IMR-90 (cell line): ENCODE data around the gene SRI. TPM values are rescaled to one million over a fixed set of nuclear protein-coding genes. Genes with fewer than 3 reads are reported as not detected.

Experiments used
- ATAC-seq: fragments of 200-7000 bp; cut with Tn5 transposase; 2 replicates; pipeline ENCODE4 v1.9.1; 2020; ENCODE audit warnings: low read depth, mild to moderate bottlenecking, moderate library complexity
- BruUV-seq: library from RNA; stranded (reverse); fragments of 400-500 nt; replicated peaks from 2 replicates; lab custom pipeline; 2021; lab: Mats Ljungman, UMichigan
- CTCF ChIA-PET: fragments of 300-600 bp; formaldehyde crosslinking; extraction: SDS; loops from one replicate; lab custom pipeline; 2021; ENCODE audit warnings: antibody characterized with exemption; lab: Yijun Ruan, JAX
- POLR2A ChIA-PET: fragments of 300-600 bp; sonication (Branson Sonifier 250); formaldehyde crosslinking; loops from one replicate; lab custom pipeline; 2022; ENCODE audit warnings: antibody characterized with exemption; ENCODE audit not compliant: unreplicated experiment; lab: Charles Lee
- DNase-seq: peaks from one replicate; pipeline ENCODE4 v3.0.0; 2013
- H2AFZ ChIP-seq: replicated peaks from 2 replicates; pipeline ENCODE3; 2013; ENCODE audit warnings: low read length, mild to moderate bottlenecking; ENCODE audit not compliant: poor library complexity
- H2AK5ac ChIP-seq: 2 replicates; pipeline ENCODE4 v1.6.1; 2013; ENCODE audit warnings: low read depth, low read length, inconsistent platforms
- H2AK9ac ChIP-seq: replicated peaks from 2 replicates; pipeline ENCODE3; 2013; ENCODE audit warnings: mild to moderate bottlenecking, low read depth, low read length, moderate library complexity; ENCODE audit not compliant: poor library complexity
- H2BK120ac ChIP-seq: 2 replicates; pipeline ENCODE4 v1.6.1; 2013; ENCODE audit warnings: low read depth, low read length, inconsistent platforms
- H2BK15ac ChIP-seq: 3 replicates; pipeline ENCODE4 v1.6.1; 2013; ENCODE audit warnings: low read depth, low read length, inconsistent platforms
- H2BK20ac ChIP-seq: 2 replicates; pipeline ENCODE4 v1.6.1; 2013; ENCODE audit warnings: low read depth, mild to moderate bottlenecking, inconsistent platforms, low read length, moderate library complexity
- H2BK5ac ChIP-seq: 2 replicates; pipeline ENCODE4 v1.6.1; 2013; ENCODE audit warnings: mild to moderate bottlenecking, low read depth, low read length, inconsistent platforms; ENCODE audit not compliant: poor library complexity, severe bottlenecking
- H3K14ac ChIP-seq: replicated peaks from 2 replicates; pipeline ENCODE4 v1.6.1; 2013; ENCODE audit warnings: low read depth, low read length, inconsistent platforms
- H3K18ac ChIP-seq: 2 replicates; pipeline ENCODE4 v1.6.1; 2013; ENCODE audit warnings: low read depth, low read length, control low read depth
- H3K23ac ChIP-seq: 2 replicates; pipeline ENCODE4 v1.6.1; 2013; ENCODE audit warnings: low read depth, low read length, inconsistent platforms
- H3K27ac ChIP-seq: 2 replicates; pipeline ENCODE4 v1.5.1; 2013; ENCODE audit warnings: mild to moderate bottlenecking, control low read depth, low read length; ENCODE audit not compliant: insufficient read depth
- H3K27me3 ChIP-seq: 2 replicates; pipeline ENCODE4 v1.6.1; 2013; ENCODE audit warnings: low read length; ENCODE audit not compliant: control insufficient read depth, insufficient read depth
- H3K36me3 ChIP-seq: 2 replicates; pipeline ENCODE4 v1.6.1; 2013; ENCODE audit warnings: low read length, mixed read lengths; ENCODE audit not compliant: control insufficient read depth, insufficient read depth
- H3K4ac ChIP-seq: 2 replicates; pipeline ENCODE4 v1.6.1; 2013; ENCODE audit warnings: low read depth, low read length, inconsistent platforms
- H3K4me1 ChIP-seq: 2 replicates; pipeline ENCODE4 v1.6.1; 2013; ENCODE audit warnings: low read length, mixed read lengths; ENCODE audit not compliant: control insufficient read depth, insufficient read depth
- H3K4me2 ChIP-seq: 2 replicates; pipeline ENCODE4 v1.6.1; 2013; ENCODE audit warnings: low read depth, mild to moderate bottlenecking, control low read depth, low read length, moderate library complexity
- H3K4me3 ChIP-seq: 2 replicates; pipeline ENCODE4 v1.5.1; 2013; ENCODE audit warnings: low read depth, mild to moderate bottlenecking, control low read depth, low read length, moderate library complexity; ENCODE audit not compliant: insufficient read depth
- H3K56ac ChIP-seq: 2 replicates; pipeline ENCODE4 v1.6.1; 2013; ENCODE audit warnings: low read length, inconsistent platforms; ENCODE audit not compliant: insufficient read depth; ENCODE audit errors: extremely low read depth
- H3K79me1 ChIP-seq, 2 experiments: 2 replicates each; pipeline ENCODE4 v1.6.1; 2013; ENCODE audit warnings: low read length in 2 of 2, inconsistent platforms in 1 of 2, low read depth in 1 of 2
- H3K9ac ChIP-seq: 2 replicates; pipeline ENCODE4 v1.6.1; 2013; ENCODE audit warnings: low read depth, low read length, control low read depth
- H3K9me1 ChIP-seq: 2 replicates; pipeline ENCODE4 v1.6.1; 2013; ENCODE audit warnings: low read length, inconsistent platforms; ENCODE audit not compliant: insufficient read depth
- H3K9me3 ChIP-seq: 2 replicates; pipeline ENCODE4 v1.6.1; 2013; ENCODE audit warnings: low read length; ENCODE audit not compliant: control insufficient read depth, insufficient read depth
- H4K20me1 ChIP-seq: 2 replicates; pipeline ENCODE4 v1.6.1; 2013; ENCODE audit warnings: low read length, inconsistent platforms; ENCODE audit not compliant: insufficient read depth
- H4K5ac ChIP-seq: 2 replicates; pipeline ENCODE4 v1.6.1; 2013; ENCODE audit warnings: mild to moderate bottlenecking, low read depth, low read length, control low read depth
- H4K8ac ChIP-seq, 2 experiments: 2 replicates each; pipeline ENCODE4 v1.6.1; 2013; ENCODE audit warnings: low read depth in 2 of 2, low read length in 2 of 2, control low read depth in 1 of 2, inconsistent platforms in 1 of 2
- H4K91ac ChIP-seq: 2 replicates; pipeline ENCODE4 v1.6.1; 2013; ENCODE audit warnings: low read depth, low read length, inconsistent platforms; ENCODE audit not compliant: insufficient read depth
- BHLHE40 ChIP-seq: fragments of 150-350 bp; IDR thresholded peaks from 2 replicates; pipeline ENCODE4 v1.6.1; 2016; ENCODE audit warnings: mild to moderate bottlenecking, low read depth, low read length
- CEBPB ChIP-seq: IDR thresholded peaks from 2 replicates; pipeline ENCODE4 v1.6.1; 2012; ENCODE audit warnings: low read depth, low read length, improper control_type of control experiment
- CHD1 ChIP-seq: IDR thresholded peaks from 2 replicates; pipeline ENCODE4 v1.6.1; 2012; ENCODE audit warnings: low read depth, low read length, improper control_type of control experiment
- CTCF ChIP-seq: conservative IDR thresholded peaks from 2 replicates; pipeline ENCODE4 v1.5.1; 2012; ENCODE audit warnings: mild to moderate bottlenecking, low read depth, low read length, improper control_type of control experiment
- FOS ChIP-seq: fragments of 150-350 bp; IDR thresholded peaks from 2 replicates; pipeline ENCODE4 v1.6.1; 2016; ENCODE audit warnings: low read depth, low read length
- MAFK ChIP-seq: IDR thresholded peaks from 2 replicates; pipeline ENCODE4 v1.6.1; 2012; ENCODE audit warnings: low read depth, low read length, improper control_type of control experiment
- MAZ ChIP-seq: IDR thresholded peaks from 2 replicates; pipeline ENCODE4 v1.6.1; 2012; ENCODE audit warnings: low read depth, mild to moderate bottlenecking, low read length, improper control_type of control experiment, moderate library complexity, borderline replicate concordance
- MXI1 ChIP-seq: IDR thresholded peaks from 2 replicates; pipeline ENCODE4 v1.6.1; 2012; ENCODE audit warnings: low read depth, mild to moderate bottlenecking, low read length, moderate library complexity, borderline replicate concordance
- NFE2L2 ChIP-seq: fragments of 150-350 bp; IDR thresholded peaks from 2 replicates; pipeline ENCODE4 v1.6.1; 2016; ENCODE audit warnings: low read depth, mild to moderate bottlenecking, low read length
- POLR2A ChIP-seq: IDR thresholded peaks from 2 replicates; pipeline ENCODE4 v1.6.1; 2012; ENCODE audit warnings: mild to moderate bottlenecking, low read depth, low read length
- RAD21 ChIP-seq: IDR thresholded peaks from 2 replicates; pipeline ENCODE4 v1.6.1; 2012; ENCODE audit warnings: low read length, improper control_type of control experiment
- RCOR1 ChIP-seq: IDR thresholded peaks from 2 replicates; pipeline ENCODE4 v1.6.1; 2012; ENCODE audit warnings: mild to moderate bottlenecking, low read length, improper control_type of control experiment; ENCODE audit not compliant: insufficient replicate concordance
- RFX5 ChIP-seq: IDR thresholded peaks from 2 replicates; pipeline ENCODE4 v1.8.0; 2012; ENCODE audit warnings: low read depth, mild to moderate bottlenecking, low read length, moderate library complexity
- SMC3 ChIP-seq: fragments of 150-350 bp; IDR thresholded peaks from 2 replicates; pipeline ENCODE4 v1.6.1; 2016; ENCODE audit warnings: low read depth, mild to moderate bottlenecking, antibody characterized with exemption, low read length, moderate library complexity
- USF2 ChIP-seq: fragments of 150-350 bp; IDR thresholded peaks from 2 replicates; pipeline ENCODE4 v1.6.1; 2017; ENCODE audit warnings: mild to moderate bottlenecking, antibody characterized with exemption, low read length, low read depth
- WGBS, 2 experiments: methylation state at CpG; one replicate each; pipeline versions ENCODE4 v1.1.5 to v1.1.7; 2013; ENCODE audit warnings: missing lambda C conversion rate in 2 of 2; ENCODE audit not compliant: insufficient read length in 1 of 2; ENCODE audit errors: extremely low coverage in 2 of 2; 5-methylcytosine and 5-hydroxymethylcytosine counted together
- dilution Hi-C: fragments of 300-500 bp; cut with HindIII; formaldehyde crosslinking; loops from one replicate; pipeline ENCODE4 v1.14.3; 2018; ENCODE audit warnings: low sequenced_read_pairs; ENCODE audit not compliant: unreplicated experiment
- in situ Hi-C: fragments of 300-500 bp; cut with MboI; formaldehyde crosslinking; loops from 3 replicates; pipeline ENCODE4 v1.14.3; 2019; ENCODE audit warnings: low sequenced_read_pairs, inconsistent platforms, mixed read lengths
- intact Hi-C: fragments of 100-400 bp; cut with micrococcal nuclease; formaldehyde crosslinking; loops from 2 replicates; pipeline ENCODE4 v1.10.0; 2022
- polyA plus RNA-seq, 3 experiments: library from polyadenylated mRNA; depleted of rRNA; stranded (reverse); fragments of >200 nt; gene quantifications; 2 replicates each; pipeline ENCODE4 v1.2.3, GENCODE V29; 2012; ENCODE audit warnings: low replicate concordance in 1 of 3
- total RNA-seq: library from RNA; depleted of rRNA; stranded (reverse); fragments of >200 nt; gene quantifications from 2 replicates; pipeline ENCODE4 v1.2.3, GENCODE V29; 2012

The SRI gene
- total and polyA plus RNA-seq, 2 of the 4 experiments (the other 2 are of a cell fraction): 83.3 to 115 TPM

- intact Hi-C loops: no loop called here
- no peaks in the 10 kb centered on the region for H3K9me3 ChIP-seq
- no peak overlapping the region for H3K56ac ChIP-seq
- H2AK5ac ChIP-seq: no peak overlapping the region
- no peak overlapping the region for H2BK5ac ChIP-seq
- peaks cover 2% of the 10 kb centered on the region for H3K4me1 ChIP-seq
- no peak for DNase-seq
- dilution Hi-C loops: no loop called here
- H2AK9ac ChIP-seq: no peak overlapping the region
- H3K9ac ChIP-seq: no peak overlapping the region
- H3K36me3 ChIP-seq: peaks cover 19% of the 10 kb centered on the region
- in situ Hi-C loops: no loop called here
- H3K4ac ChIP-seq: no peak overlapping the region
- no peak overlapping the region for H2BK120ac ChIP-seq
- no peaks in the 10 kb centered on the region for H4K20me1 ChIP-seq
- POLR2A ChIA-PET: no interaction called here
- H3K27me3 ChIP-seq: no peaks in the 10 kb centered on the region
- no peak overlapping the region for H4K91ac ChIP-seq
- no peak overlapping the region for H3K23ac ChIP-seq
- no peak overlapping the region for H3K27ac ChIP-seq
- no peaks in the 10 kb centered on the region for H3K79me1 ChIP-seq
- CTCF ChIA-PET: no interaction called here
- WGBS, 2 experiments: no CpG with 5 or more reads among the region's 5 CpGs
- H2BK15ac ChIP-seq: no peak overlapping the region
- no peak overlapping the region for H2AFZ ChIP-seq
- no peak overlapping the region for H4K5ac ChIP-seq
- H3K9me1 ChIP-seq: no peaks in the 10 kb centered on the region
- no TSS peak for BruUV-seq
- ATAC-seq: no peak
- no peak overlapping the region for H2BK20ac ChIP-seq
- no peak overlapping the region for H4K8ac ChIP-seq
- no peak overlapping the region for H3K14ac ChIP-seq
- TF ChIP-seq MAFK (no peak), RFX5 (no peak), RAD21 (no peak), NFE2L2 (no peak), BHLHE40 (no peak), FOS (no peak), SMC3 (no peak), CHD1 (no peak), MXI1 (no peak), USF2 (no peak), CEBPB (no peak), MAZ (no peak), POLR2A (no peak), CTCF (no peak), RCOR1 (no peak)
- no peak overlapping the region for H3K18ac ChIP-seq
- no peak overlapping the region for H3K4me3 ChIP-seq
- no peak overlapping the region for H3K4me2 ChIP-seq
Observed at GRCh38 chr7:88202278-88202677, 17.6 kb downstream of the SRI start.
